GM12892 (cell line): ENCODE data around the gene NR2E1.

Experiments
- POLR2A ChIP-seq: IDR thresholded peaks from 2 replicates; pipeline ENCODE4 v1.6.1; 2011; ENCODE audit warnings: low read depth, low read length, control low read depth
- POLR2AphosphoS5 ChIP-seq: IDR thresholded peaks from 2 replicates; pipeline ENCODE4 v1.6.1; 2011; ENCODE audit warnings: low read depth, low read length, control low read depth
- TAF1 ChIP-seq: IDR thresholded peaks from 2 replicates; pipeline ENCODE4 v1.6.1; 2011; ENCODE audit warnings: low read depth, mild to moderate bottlenecking, control low read depth, low read length, borderline replicate concordance

GRCh38 chr6:108142240-108142639 is 23.6 kb upstream of the NR2E1 start:
- TF ChIP-seq TAF1: no peak
- TF ChIP-seq POLR2A: no peak
- no peak for TF ChIP-seq POLR2AphosphoS5
